ENCODE results near the gene PDK2. TPM values are rescaled to one million over a fixed set of nuclear protein-coding genes. Genes with fewer than 3 reads are reported as not detected.

PDK2 gene
- total and polyA plus RNA-seq, 9 of the 15 experiments (the other 6 are each of a cell fraction or from before 2014, with no cell fraction given): 0.03 to 2.5 (median 1.4) TPM

GRCh38 chr17:50149417-50150353 is 54.5 kb downstream of the PDK2 start (continued):
- TF ChIP-seq CBX1 (IDR thresholded peaks at IDR 0.05; ENCODE audit: low read depth) (no peak; the same call in 1 of the 2 replicates), ID3 (CRISPR knock-in tag; IDR thresholded peaks at IDR 0.05) (no peak), ID3 (tag; IDR thresholded peaks at IDR 0.05) (0 out of 2 replicates have a peak, but pooled peaks have one; percentile 25), HMG20B (CRISPR knock-in tag; IDR thresholded peaks at IDR 0.05) (no peak), ZNF146 (CRISPR knock-in tag; IDR thresholded peaks at IDR 0.05; ENCODE audit: unreplicated experiment) (no peak), MEF2A (IDR thresholded peaks at IDR 0.05; ENCODE audit: control insufficient read depth, low read depth, low read length) (no peak), NBN (IDR thresholded peaks at IDR 0.05; ENCODE audit: low read depth) (no peak), NFATC3 (IDR thresholded peaks at IDR 0.05) (no peak), ILK (tag; IDR thresholded peaks at IDR 0.05; ENCODE audit: borderline replicate concordance, low read depth) (no peak), ZFX (CRISPR knock-in tag; IDR thresholded peaks at IDR 0.05) (peak; percentile 76), SRSF1 (IDR thresholded peaks at IDR 0.05; ENCODE audit: low read depth, low read length) (no peak), MTA2 (IDR thresholded peaks at IDR 0.05; ENCODE audit: low read depth) (no peak), HNRNPH1 (optimal IDR thresholded peaks at IDR 0.05; ENCODE audit: low read depth, low read length) (no peak), GTF2A2 (tag; IDR thresholded peaks at IDR 0.05) (no peak), HDAC2 (IDR thresholded peaks at IDR 0.05) (no peak), HEY1 (CRISPR knock-in tag; IDR thresholded peaks at IDR 0.05; ENCODE audit: borderline replicate concordance) (no peak), ARID1B (IDR thresholded peaks at IDR 0.05) (no peak), ZBTB33 (CRISPR knock-in tag; IDR thresholded peaks at IDR 0.05) (no peak), GABPB2 (CRISPR knock-in tag; conservative IDR thresholded peaks at IDR 0.05) (no peak), KAT7 (CRISPR knock-in tag; IDR thresholded peaks at IDR 0.05; ENCODE audit: borderline replicate concordance) (no peak), MTF1 (CRISPR knock-in tag; IDR thresholded peaks at IDR 0.05; ENCODE audit: borderline replicate concordance) (no peak)
- TF ChIP-seq, protein P1, sequence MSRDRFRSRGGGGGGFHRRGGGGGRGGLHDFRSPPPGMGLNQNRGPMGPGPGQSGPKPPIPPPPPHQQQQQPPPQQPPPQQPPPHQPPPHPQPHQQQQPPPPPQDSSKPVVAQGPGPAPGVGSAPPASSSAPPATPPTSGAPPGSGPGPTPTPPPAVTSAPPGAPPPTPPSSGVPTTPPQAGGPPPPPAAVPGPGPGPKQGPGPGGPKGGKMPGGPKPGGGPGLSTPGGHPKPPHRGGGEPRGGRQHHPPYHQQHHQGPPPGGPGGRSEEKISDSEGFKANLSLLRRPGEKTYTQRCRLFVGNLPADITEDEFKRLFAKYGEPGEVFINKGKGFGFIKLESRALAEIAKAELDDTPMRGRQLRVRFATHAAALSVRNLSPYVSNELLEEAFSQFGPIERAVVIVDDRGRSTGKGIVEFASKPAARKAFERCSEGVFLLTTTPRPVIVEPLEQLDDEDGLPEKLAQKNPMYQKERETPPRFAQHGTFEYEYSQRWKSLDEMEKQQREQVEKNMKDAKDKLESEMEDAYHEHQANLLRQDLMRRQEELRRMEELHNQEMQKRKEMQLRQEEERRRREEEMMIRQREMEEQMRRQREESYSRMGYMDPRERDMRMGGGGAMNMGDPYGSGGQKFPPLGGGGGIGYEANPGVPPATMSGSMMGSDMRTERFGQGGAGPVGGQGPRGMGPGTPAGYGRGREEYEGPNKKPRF (IDR thresholded peaks at IDR 0.05; ENCODE audit: low read depth, low read length): no peak
- TF ChIP-seq, protein P2, sequence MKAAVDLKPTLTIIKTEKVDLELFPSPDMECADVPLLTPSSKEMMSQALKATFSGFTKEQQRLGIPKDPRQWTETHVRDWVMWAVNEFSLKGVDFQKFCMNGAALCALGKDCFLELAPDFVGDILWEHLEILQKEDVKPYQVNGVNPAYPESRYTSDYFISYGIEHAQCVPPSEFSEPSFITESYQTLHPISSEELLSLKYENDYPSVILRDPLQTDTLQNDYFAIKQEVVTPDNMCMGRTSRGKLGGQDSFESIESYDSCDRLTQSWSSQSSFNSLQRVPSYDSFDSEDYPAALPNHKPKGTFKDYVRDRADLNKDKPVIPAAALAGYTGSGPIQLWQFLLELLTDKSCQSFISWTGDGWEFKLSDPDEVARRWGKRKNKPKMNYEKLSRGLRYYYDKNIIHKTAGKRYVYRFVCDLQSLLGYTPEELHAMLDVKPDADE (conservative IDR thresholded peaks at IDR 0.05; ENCODE audit: control insufficient read depth, low read depth, low read length): peak; percentile 49; the same call in 1 of the 2 replicates

Data from K562 (cell line).